GM21737 (cell line): ENCODE data around the gene CXCL1.

ENCODE experiments used
- ATAC-seq: cut with Tn5 transposase; IDR thresholded peaks from one replicate; pipeline ENCODE4 v1.9.1; 2021; ENCODE audit warnings: mild to moderate bottlenecking, moderate library complexity; ENCODE audit not compliant: unreplicated experiment

The CXCL1 gene

GRCh38 chr4:73851293-73851692, 17.9 kb upstream of the CXCL1 start:
- ATAC-seq, result no peak

- ATAC-seq, result no peak
Observed at GRCh38 chr4:73852771-73853170, 16.4 kb upstream of the CXCL1 start.

DNA sequence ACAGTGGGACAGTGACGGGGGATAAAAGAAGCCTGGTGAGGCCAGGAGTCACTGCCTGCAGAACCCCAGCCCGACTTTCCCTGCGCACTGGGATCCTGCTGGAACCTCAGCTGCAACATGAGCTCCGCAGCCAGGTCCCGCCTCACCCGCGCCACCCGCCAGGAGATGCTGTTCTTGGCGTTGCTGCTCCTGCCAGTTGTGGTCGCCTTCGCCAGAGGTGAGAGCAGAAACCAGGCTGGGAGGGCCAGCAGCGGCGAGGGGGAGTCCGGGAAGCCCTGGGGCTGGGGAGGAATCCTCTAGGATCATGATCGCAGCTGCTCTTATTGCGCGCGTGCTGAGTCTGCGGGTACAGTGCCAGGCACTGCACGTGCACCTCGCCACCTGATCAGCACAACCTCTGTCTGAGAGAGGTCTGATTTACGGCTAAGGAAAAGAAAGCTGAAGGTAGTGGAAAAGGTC, 15.9 kb upstream of the CXCL1 start, which contains the start of gene PF4V1:
PF4V1 (plus strand) TSS at position 51 of the 459 bp plus-strand sequence; CDS start at position 118, 67 bp downstream.
- no peak for ATAC-seq

- ATAC-seq, result no peak
Observed at GRCh38 chr4:73853718-73854473, 15.3 kb upstream of the CXCL1 start.

- ATAC-seq, result no peak
Observed at GRCh38 chr4:73855406-73855805, 13.8 kb upstream of the CXCL1 start.

- ATAC-seq, result no peak
Observed at GRCh38 chr4:73856518-73856917, 12.7 kb upstream of the CXCL1 start.

DNA sequence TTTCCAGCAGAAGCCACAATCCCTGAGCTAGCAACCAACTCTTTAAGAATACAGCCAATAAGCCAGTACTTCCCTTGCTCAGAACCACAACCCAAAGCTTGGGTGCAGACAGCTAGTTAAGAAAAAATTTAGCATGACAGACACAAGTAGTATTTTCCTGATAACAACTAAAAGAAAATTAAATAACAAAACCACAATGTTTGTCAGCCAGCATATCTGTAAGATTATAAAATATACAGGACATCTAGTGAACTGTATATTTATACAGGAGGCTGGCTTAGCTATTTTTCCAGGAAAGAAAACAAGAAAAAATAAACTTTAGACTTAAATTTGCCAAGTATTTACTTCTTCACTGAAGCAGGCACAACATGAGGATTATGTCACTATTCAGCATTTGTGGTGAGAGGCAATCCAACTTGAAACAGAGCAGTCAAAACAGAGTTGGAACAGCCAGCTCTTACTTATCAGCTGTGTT, 9.5 kb upstream of the CXCL1 start:
- ATAC-seq, result no peak

GRCh38 chr4:73860181-73860580, 9.0 kb upstream of the CXCL1 start:
- no peak for ATAC-seq

GRCh38 chr4:73860917-73861316, 8.3 kb upstream of the CXCL1 start:
- ATAC-seq, result no peak

- no peak for ATAC-seq
Observed at GRCh38 chr4:73862322-73862721, 6.9 kb upstream of the CXCL1 start.

GRCh38 chr4:73864365-73864764, 4.8 kb upstream of the CXCL1 start:
- no peak for ATAC-seq

DNA sequence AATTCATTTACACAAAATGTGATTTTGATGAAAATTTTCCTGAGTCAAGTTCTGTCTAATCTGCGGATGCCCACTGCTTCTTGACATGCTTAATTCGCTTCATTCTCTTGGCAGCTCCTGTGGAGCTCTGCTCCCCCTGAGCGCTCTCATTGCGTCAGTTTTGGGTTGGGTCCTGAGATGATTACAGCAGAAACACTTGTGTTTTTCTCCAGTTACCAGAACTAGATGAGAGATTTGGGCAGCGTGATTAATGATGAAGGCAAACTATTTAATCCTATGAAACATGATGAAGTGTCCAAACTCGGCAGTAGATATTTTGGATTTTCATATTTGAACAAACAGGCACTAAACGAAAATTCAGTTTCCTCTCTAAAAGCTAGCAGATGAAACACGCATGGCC, 4.2 kb upstream of the CXCL1 start:
- ATAC-seq, result no peak

- ATAC-seq, result no peak
Observed at GRCh38 chr4:73865431-73866096, 3.6 kb upstream of the CXCL1 start.

DNA sequence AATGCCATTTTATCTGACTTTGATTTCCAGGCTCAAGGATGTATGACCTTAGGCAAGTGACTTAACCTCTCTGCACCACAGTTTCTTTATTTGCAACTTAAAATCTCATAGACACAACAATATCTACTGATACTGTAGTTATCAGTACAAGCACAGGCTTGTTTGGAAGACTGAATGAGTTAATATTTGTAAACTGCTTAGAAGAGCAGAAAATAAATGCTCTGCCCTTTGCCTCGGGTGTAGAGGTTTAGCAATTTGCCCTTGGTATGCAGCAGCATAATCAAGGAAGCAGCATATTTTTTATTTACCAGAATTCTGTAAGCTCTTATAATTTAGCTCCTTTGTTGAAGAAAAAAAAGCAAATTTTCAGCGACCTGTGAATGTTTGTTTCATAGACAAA, 2.9 kb upstream of the CXCL1 start:
- ATAC-seq, result no peak

GRCh38 chr4:73867783-73868182, 1.4 kb upstream of the CXCL1 start:
- no peak for ATAC-seq

DNA sequence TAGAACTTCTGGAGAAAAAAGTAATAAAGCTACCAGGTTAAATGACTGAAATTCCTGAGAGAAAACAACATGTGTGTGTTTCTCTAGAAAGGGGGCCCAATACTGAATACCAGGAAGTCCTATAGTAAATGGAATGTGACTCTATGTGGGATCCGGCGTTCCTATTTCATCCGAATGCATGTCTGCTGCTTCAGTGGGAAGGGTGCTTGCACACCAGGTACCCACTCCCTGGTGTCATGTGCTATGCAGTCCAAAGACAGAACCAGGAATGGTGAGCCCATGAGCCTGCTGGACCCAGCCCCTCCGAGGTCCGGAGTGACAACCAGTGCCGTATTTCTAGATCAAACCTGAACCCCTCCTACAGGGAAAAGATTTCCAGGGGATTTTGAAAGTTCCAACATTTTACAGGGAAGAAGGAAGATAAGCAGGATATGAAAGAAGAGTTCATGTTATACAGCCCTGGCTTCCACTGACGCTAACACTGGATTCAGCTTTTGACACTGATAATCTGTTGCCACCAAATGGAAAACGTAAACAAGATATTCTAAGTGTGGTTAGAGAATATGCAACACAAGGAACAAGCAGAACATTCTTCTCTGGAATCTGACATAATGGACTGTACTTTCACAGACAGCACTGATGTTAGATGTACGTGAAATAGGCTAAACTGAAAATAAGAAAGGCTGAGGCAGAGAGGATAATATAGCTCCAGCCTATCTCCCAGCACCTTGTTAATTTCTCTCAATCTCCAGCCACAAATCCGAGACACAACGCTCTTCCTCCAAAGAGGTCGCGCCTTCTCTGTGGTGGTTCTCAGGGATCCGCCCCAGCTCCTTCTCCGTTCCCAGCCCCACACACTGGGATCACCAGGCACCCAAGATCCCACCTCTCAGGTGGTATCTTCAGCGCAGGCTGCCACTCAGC, 725 bp upstream of the CXCL1 start:
- no peak for ATAC-seq

- ATAC-seq, result no peak
Observed at GRCh38 chr4:73870260-73870659, 1.1 kb downstream of the CXCL1 start.

DNA sequence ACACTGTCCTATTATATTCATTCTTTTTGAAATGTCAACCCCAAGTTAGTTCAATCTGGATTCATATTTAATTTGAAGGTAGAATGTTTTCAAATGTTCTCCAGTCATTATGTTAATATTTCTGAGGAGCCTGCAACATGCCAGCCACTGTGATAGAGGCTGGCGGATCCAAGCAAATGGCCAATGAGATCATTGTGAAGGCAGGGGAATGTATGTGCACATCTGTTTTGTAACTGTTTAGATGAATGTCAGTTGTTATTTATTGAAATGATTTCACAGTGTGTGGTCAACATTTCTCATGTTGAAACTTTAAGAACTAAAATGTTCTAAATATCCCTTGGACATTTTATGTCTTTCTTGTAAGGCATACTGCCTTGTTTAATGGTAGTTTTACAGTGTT, 1.6 kb downstream of the CXCL1 start:
- ATAC-seq, result no peak

- ATAC-seq, result no peak
Observed at GRCh38 chr4:73871511-73872310, 2.5 kb downstream of the CXCL1 start.
